HuH-7.5 (cell line): ENCODE measurements around the gene LCN1.
"Not testable (repeated sequence)": the region's sequence is repeated elsewhere in the genome, so short reads cannot be mapped to it uniquely, and the experiment has no call there.

ENCODE experiments used
- DNase-seq: peaks from one replicate; pipeline ENCODE4 v3.0.0; 2011; ENCODE audit warnings: low spot score

Gene LCN1

GRCh38 chr9:135504262-135505243 is 16.7 kb upstream of the LCN1 start:
- peak; percentile 88 for DNase-seq

GRCh38 chr9:135505406-135506187 is 15.6 kb upstream of the LCN1 start:
- DNase-seq = no peak

GRCh38 chr9:135506327-135507103 is 14.7 kb upstream of the LCN1 start:
- no peak for DNase-seq

GRCh38 chr9:135507104-135508035 is 13.9 kb upstream of the LCN1 start:
- DNase-seq = no peak

- DNase-seq = no peak
These were observed 12.9 kb upstream of the LCN1 start for GRCh38 chr9:135508211-135508820.

- DNase-seq = no peak
These were observed 11.8 kb upstream of the LCN1 start for GRCh38 chr9:135509458-135509857.

GRCh38 chr9:135512241-135512603 is 9.0 kb upstream of the LCN1 start:
- no peak for DNase-seq

GRCh38 chr9:135512904-135513303 is 8.3 kb upstream of the LCN1 start:
- no peak for DNase-seq

- no peak for DNase-seq
These were observed 7.8 kb upstream of the LCN1 start for GRCh38 chr9:135513351-135513846.

- DNase-seq = not testable (repeated sequence)
These were observed 7.3 kb upstream of the LCN1 start for GRCh38 chr9:135513906-135514305.

GRCh38 chr9:135514342-135515082 is 6.7 kb upstream of the LCN1 start:
- no peak for DNase-seq

- no peak for DNase-seq
These were observed 5.9 kb upstream of the LCN1 start for GRCh38 chr9:135515083-135515951.

GRCh38 chr9:135516132-135516860 is 4.9 kb upstream of the LCN1 start:
- DNase-seq = no peak

- DNase-seq = no peak
These were observed 3.8 kb upstream of the LCN1 start for GRCh38 chr9:135517407-135517822.

GRCh38 chr9:135519179-135519971 is 1.9 kb upstream of the LCN1 start:
- no peak for DNase-seq

- no peak for DNase-seq
These were observed 412 bp downstream of the LCN1 start for GRCh38 chr9:135521608-135522095.
